ENCODE measurements around the gene SORCS1. TPM values are rescaled to one million over a fixed set of nuclear protein-coding genes. Genes with fewer than 3 reads are reported as not detected.

SORCS1 gene
- total RNA-seq, 1 experiment from 2014 or later, result not detected

- DNase-seq (ENCODE audit: low read depth), result no peak
Observed at GRCh38 chr10:106900016-106900652, 264.4 kb downstream of the SORCS1 start.

DNA sequence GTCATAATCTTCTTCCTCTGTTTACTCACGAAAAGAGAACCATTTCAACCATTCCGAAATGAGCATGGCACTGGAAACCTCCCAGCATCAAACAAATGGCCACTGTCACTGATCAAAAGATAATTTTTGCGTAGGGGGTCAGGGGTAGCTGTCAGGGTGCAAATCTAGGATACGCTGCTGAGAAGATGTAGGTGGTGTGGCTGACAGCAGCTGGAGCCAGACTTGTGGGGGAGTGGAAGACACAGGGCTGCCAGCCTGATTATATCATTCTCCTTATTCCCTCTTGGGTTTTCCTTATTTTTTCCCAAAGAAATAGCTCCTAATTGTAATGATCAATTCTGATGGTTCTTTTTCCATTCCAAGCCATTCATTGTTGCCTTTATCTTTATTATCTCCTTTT lies 266.1 kb downstream of the SORCS1 start:
- DNase-seq (ENCODE audit: low read depth), result no peak

- DNase-seq (ENCODE audit: low read depth), result no peak
Observed at GRCh38 chr10:106897719-106898118, 266.8 kb downstream of the SORCS1 start.

GRCh38 chr10:106894692-106895091 lies 269.8 kb downstream of the SORCS1 start:
- no peak for DNase-seq (ENCODE audit: low read depth)

DNA sequence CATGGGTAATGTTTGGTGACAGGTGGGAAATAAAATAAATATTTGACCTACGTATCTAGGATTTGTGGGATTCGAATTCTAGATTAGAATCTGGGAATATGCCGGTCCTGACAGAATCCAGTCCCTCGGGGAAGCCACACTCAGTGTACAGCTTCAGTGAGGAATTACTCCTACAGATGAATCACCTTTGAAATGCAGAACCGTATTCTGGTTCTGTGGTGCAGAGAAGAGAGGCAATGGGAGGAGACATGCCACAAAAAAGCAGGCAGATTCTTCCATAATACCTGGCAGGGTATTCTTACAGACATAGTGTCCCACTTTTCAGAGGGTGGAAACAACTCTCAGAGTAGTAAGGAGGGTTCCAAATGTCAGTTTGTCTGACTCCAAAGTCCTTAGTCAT lies 286.9 kb downstream of the SORCS1 start:
- no peak for DNase-seq (ENCODE audit: low read depth)

GRCh38 chr10:106874604-106874889 lies 290.0 kb downstream of the SORCS1 start:
- DNase-seq (ENCODE audit: low read depth), result no peak

DNA sequence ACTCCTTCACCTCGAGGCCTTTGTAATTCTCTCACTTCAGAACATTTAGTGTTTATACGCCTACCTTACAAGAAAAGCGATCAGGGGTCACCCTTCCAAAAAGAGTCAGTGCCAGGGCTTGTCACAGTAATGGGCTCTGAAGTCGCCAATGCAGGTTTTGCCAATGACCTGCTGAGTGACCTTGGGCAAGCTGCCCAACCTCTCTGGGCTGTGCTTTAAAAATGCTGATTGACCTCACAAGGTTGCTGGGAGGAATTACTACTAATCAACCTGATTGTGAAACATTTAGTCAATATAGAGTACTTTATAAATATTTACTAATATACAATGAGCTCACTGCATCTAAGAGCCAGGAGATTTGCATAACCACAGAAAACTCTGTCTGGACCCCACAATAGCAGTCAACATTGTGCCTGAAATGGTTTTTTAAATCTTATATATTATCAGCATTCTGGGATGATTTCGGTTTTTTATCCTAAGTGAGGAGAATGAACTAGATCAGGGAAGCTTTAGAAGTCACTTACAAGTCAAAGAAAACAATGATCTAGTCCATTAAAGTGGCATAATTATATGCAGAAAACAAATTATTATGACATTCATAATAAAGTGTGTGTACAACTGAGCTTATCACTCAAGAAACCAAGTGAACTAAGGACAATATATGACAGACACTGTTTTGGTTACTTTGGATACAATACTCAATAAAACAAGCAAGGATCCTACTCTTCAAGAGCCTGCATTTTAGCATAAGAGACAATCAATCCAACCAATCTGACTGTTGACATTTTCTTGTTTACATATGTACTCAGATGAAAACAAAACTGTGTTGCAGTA lies 290.5 kb downstream of the SORCS1 start:
- no peak for DNase-seq (ENCODE audit: low read depth)

DNA sequence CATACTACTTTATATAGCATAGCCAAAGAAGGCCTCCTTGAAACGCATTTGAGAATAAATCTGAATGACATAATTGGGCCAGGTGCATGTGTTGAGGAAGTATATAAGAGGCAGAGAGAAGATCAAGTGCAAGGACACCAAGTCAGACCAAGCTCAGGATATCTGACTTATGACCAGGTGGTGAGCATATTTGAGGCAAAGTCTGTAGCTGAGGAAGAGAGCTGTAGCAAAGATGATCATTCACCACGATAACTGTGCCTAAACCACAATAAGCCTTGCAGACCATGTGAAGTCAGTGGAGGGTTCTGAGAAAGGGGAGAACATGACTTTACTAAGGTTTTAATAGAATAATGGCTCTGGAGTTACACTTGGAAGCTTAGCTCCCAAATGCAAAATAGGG lies 292.3 kb downstream of the SORCS1 start:
- DNase-seq (ENCODE audit: low read depth), result no peak

DNA sequence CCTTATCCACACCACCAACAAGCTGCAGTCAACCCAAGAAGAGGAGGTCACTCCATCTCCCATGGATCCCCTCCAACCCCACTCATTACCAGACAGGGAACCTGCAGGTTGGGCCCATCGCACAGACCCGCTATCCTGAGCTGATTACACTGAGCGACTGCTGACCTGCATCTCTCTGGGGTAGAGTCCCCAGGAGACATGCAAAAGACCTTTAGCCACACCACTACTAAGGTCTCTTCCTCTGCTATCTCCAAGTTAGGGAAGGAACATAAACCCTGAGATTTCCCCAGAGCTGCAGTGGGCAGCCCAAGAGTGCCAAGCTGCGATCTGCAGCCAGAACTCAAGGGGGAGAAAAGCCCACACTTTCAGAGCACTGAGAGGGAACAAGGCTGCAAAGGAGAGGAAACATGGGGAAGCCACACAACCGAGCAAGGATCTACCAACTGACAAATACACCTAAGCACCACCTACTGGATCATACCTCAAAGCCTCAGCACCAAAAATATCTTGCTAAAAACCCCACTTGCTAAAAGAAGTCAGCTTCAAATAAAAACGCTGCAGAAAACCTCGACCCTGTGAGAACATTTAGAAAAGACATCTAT lies 298.2 kb downstream of the SORCS1 start:
- no peak for DNase-seq (ENCODE audit: low read depth)

- no peak for DNase-seq (ENCODE audit: low read depth)
Observed at GRCh38 chr10:106864031-106864430, 300.5 kb downstream of the SORCS1 start.

- no peak for DNase-seq (ENCODE audit: low read depth)
Observed at GRCh38 chr10:106863549-106863948, 301.0 kb downstream of the SORCS1 start.

DNA sequence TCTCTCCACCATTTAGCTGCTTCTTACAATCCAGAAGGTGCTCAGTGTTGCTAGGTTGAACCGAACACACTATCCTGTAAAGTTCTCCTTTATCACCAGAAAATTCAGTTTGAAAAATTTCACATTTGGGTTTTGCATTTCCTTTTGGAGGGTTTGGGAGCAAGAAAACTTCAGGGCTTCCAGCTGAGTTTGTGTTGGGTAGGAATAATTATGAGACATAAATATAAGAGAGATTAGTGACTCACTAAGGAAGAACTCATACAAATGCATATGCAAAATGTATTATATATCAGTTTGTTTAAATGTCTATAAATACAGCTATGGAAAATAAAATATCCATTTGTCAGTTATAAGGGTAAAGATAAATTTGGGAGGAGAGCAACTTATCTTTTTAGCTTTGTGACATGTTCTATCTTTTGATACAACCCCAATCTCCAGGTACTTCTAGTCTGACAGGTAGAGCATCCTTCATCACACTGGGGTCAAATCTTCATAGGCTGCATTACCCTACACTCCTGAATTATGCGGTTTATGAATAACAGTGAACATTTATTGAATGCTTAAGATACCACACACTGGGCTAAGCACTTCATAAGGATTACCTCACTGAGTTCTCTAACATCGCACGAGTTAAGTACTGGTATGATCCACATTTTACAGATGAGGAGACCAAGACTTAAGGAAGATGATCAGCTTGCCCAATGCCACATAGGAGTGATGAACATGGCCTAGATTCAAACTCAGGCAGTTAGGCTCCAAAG lies 304.4 kb downstream of the SORCS1 start:
- DNase-seq (ENCODE audit: low read depth), result no peak

DNA sequence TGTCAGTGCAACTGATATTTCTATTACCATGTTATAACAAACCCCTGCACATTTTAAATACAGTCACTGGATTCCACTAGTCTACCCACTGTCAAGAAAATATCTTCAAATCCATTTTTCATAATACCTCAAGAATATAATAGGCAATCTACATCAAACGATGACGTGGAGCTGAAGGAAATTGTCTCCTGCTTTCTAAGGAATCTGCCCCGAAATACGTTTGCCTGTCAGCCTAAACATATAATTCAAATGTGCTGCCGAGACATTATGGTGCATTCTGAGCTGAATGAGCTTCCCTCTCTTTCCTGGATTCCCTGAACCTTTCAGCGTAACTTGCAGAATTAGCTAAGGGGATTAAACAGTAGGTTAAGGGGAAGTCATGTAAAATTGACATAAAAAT lies 306.8 kb downstream of the SORCS1 start:
- no peak for DNase-seq (ENCODE audit: low read depth)

- no peak for DNase-seq (ENCODE audit: low read depth)
Observed at GRCh38 chr10:106857213-106857612, 307.3 kb downstream of the SORCS1 start.

DNA sequence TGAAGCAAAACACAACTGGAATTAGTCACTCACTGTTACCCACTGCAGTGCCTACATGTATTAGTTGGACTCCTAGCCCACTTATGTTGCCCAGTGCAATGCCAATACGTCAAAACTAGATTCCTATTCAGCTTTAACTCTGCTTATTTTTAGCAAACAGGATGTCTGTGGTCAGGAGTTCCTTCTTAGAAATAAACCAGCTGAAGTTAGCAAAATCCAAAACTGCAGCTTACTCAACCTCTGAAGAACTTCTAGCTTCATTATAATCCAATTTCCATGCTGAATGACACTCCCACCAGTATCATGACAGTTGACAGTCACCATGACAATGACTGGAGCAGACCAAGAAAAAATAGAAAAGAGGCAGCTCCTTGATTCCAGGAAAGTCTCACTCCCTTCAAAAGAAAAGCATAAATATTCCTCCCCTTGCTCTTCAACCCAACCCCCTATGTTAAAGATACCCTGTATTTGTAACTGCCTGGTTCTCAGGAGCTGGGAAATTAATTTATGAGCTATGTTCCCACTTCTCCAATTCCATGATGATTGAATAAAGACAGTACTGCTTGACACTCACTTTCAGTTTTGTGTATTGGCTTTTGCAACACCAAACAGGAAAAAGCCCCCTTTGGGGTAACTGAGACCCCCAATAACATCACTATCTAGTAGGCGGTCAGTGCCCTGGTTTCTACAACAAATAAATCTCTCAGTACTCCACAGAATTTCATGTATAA lies 327.4 kb downstream of the SORCS1 start:
- DNase-seq (ENCODE audit: low read depth), result no peak

DNA sequence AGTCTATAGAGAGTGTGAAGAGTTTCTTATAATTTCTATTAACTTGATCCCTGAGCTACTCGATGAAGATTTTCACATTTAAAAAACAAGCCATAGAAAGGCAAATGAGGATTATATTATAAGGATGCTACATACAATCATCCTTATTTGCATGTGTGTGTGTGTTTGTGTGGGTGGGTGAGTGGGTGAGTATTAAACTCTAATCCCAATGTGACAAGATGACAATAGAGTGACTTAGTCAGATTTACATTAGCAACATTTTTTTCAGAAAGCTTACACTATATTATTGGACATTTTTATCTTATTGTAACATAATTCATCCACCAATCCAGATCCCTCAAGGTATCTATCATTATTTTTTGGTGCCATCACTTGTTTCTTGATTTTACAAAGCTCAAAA lies 331.7 kb downstream of the SORCS1 start:
- no peak for DNase-seq (ENCODE audit: low read depth)

DNA sequence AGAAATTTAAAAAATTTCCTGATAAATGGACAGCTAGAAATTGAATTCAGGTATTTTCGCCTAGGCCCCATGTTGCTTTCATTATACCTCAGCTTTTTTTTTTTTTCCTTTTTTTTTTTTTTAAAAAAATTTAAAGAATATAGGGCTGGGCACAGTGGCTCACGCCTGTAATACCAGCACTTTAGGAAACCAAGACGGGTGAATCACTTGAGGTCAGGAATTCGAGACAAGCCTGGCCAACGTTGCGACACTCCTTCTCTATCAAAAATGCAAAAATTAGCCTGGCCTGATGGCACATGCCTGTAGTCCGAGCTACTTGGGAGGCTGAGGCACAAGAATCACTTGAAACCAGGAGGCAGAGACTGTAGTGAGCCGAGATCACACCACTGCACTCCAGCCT lies 334.0 kb downstream of the SORCS1 start:
- DNase-seq (ENCODE audit: low read depth), result no peak

DNA sequence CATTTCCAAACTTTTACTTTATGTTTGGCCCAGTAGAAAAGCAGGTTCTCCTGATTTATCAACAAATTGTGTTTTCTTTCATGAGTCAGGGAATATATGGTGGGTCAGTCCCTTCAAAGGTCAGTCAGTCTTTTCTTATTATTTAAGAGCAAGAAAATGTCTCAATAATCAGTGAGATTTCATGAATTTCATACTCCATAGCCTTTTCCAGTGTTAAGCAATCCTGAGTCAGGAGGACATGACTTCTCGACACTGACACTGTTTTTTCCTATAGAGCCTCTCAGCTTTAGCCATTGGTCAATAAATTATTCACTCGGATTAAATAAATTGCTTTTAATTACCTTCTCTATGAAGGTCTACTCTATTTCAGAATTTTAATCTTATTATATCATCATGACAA lies 334.5 kb downstream of the SORCS1 start:
- DNase-seq (ENCODE audit: low read depth), result no peak

DNA sequence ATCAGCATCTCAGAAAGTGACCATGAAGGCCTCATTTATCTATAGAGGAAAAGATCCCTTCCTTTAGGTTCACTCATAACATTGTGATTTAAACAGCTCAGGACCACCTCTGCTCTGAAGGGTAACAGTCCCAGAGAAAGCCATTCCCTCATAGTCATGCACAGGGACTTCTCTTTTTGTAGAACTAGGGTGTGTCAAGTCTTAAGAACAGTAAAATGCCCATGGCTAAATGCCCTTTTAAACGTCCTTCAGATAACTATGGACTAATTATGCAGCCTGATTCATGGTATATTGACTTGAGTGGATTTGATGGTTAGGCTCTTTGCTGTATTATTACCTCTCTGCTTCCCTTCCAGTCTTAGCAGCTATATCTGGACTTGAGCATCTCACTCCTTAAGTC lies 337.8 kb downstream of the SORCS1 start:
- DNase-seq (ENCODE audit: low read depth), result no peak

GRCh38 chr10:106825576-106826364 lies 338.7 kb downstream of the SORCS1 start:
- DNase-seq (ENCODE audit: low read depth), result no peak

DNA sequence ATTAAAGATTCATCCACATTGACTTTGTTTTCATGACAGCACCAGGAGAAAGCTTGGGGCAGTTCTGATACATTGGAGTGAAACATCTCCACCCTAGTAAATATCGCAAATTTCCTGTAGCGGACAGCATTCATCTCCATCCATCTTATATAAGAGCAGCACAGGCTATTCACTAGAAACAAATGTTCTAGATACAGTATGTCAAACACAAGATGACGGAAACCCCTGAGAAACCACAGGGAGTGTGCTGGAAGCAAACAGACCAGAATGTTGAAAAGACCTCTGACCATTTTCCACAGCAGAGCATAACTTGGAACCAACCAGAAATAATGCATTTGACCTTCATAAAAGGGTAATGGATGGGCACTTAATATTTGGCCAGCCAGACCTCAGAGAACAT lies 343.9 kb downstream of the SORCS1 start:
- DNase-seq (ENCODE audit: low read depth), result no peak
